GM21619 (cell line): ENCODE data around the gene RNF26.

Experiments used
- ATAC-seq: cut with Tn5 transposase; IDR thresholded peaks from one replicate; pipeline ENCODE4 v1.9.1; 2021; ENCODE audit not compliant: unreplicated experiment

RNF26 gene

DNA sequence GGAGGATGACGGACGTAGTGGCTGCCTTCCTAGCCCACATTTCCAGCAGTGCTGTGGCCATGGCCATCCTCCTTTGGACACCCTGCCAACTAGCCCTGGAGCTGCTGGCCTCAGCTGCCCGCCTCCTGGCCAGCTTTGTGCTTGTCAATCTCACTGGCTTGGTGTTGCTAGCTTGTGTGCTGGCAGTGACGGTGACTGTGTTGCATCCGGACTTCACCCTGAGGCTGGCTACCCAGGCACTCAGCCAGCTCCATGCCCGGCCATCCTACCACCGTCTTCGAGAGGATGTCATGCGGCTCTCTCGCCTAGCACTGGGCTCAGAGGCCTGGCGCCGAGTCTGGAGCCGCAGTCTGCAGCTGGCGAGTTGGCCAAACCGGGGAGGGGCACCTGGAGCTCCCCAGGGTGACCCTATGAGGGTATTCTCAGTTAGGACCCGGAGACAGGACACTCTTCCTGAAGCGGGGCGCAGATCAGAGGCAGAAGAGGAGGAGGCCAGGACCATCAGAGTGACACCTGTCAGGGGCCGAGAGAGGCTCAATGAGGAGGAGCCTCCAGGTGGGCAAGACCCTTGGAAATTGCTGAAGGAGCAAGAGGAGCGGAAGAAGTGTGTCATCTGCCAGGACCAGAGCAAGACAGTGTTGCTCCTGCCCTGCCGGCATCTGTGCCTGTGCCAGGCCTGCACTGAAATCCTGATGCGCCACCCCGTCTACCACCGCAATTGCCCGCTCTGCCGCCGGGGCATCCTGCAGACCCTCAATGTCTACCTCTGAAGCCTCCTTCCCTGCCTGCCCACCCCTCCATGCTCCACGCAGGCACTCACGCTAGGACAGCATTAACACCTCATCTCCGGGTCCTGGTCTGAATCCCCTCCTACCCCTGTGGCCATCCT is 1.6 kb downstream of the RNF26 start:
- no peak for ATAC-seq

DNA sequence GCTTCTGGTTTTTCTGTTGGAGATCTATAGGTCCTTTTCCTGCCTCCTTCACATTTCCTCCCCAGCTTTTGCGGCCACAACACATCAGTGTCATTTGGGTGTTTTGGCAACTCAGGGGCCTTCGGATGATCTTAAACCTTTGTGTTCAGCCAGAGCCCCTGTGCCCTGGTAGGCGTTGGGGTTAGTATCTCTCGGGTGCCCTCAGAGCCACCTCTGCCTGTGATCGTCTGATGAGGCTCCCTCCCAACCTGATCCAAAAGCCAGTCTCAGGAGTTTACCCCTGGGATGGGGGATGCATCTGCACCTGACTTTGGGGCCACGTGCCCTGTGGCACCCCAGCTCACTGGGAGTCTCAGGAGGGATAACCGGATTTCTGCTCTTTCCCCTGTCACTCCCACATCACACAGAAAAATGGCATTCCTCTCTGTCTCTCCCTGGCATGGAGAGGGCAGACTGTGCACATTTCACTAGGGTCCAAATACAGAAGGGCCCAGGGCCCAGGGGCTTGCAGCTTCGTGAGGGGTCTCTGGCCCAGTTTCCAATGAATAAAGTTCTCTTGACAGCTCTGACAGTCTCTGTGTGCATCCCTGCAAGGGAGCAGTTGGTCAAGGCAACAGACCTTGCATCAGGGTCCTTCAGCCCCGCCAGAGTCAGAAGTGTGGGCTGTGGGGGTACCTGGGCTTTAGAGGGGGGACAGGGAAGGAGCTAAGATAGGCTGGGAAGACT is 2.6 kb downstream of the RNF26 start:
- ATAC-seq = no peak

DNA sequence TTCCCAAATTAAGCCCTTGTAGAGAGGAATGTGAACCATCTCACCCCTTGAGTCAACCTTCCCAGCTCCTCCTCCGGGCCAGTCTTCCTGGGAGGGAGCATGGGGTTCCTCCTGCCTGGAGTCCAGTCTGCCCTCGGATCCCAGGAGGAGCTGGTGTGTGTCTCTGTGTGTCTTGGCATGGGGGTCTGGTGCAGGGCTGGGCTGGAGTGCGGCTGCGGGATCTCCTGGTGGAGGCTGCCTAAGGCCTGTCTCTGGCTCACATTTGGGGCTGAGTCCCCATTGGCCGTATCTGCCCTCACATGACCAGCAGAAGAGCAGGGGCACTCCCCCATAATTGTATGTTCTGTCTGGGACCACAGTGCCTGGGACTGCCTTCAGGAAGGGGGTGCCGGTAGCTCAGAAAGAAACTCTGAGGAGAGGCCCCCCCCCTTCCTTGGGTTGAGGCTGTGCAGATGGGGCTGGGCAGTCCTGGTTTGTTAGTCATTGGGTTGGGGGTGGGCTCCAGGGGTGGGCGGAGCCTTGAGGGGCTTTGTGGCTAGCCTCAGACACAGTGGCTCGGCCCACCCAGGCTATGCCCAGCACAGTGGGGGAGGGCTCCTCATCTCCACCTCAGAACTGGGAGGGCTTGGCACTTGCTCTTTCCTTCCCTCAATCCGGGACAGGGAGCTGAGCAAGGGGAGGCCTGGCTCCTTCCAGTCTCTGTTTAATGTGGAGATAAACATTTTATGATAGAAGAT is 3.4 kb downstream of the RNF26 start:
- ATAC-seq = no peak

DNA sequence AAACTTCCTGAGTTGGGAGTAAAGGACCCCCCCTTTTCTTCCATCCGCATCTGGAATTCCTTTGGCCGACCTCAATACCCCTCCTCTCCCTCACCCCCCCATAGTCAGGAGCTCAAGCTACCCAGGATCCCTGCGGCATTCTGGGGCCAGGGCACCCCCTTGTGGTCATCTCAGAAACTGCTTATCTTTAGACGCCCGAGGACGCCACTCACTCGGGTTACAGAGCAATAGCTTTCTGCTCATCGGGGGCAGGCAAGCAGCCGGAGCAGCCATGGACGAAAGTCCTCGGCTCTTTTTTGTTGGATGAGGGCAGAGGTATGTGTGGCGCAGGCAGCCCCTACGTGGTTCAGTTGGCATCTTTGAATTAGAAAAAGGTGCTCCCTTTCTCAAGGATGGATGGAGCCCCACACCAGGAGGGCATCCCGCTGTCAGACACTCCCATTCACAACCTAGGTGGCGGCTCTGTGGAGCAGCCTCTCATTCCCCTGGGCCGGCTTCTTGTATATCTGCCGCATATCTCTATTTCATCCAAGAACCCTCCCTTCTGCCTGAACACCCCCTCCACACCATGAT is 4.1 kb downstream of the RNF26 start:
- no peak for ATAC-seq

DNA sequence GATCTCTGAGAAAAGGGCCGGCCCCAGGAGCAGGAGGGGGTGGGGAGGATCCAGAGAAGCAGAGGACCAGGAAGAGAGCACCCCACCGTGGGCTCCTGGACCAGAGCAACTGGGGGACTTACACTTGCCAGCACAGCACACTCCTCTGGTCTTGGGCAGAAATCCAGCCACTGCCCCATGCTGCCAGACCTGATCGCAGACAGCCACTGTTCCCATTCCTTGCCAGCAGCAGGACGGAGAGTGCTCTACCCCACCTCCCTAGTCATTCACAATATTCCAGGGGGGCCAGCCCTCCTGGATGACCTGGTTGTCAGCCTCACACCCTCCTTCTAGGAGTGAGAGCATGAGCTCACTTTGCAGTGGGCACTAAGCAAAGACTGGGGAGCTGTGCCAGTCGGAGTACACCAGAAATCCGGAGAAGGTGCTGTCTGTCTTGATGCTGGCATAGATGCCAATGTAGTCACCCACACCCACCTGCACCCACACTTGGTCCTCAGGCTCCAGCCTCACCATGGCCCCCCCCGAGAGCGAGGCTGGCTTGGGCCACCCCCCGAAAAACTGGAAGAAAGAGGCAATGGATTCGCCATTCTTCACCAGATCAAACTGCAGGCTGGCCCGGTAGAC is 4.8 kb downstream of the RNF26 start:
- ATAC-seq = no peak

DNA sequence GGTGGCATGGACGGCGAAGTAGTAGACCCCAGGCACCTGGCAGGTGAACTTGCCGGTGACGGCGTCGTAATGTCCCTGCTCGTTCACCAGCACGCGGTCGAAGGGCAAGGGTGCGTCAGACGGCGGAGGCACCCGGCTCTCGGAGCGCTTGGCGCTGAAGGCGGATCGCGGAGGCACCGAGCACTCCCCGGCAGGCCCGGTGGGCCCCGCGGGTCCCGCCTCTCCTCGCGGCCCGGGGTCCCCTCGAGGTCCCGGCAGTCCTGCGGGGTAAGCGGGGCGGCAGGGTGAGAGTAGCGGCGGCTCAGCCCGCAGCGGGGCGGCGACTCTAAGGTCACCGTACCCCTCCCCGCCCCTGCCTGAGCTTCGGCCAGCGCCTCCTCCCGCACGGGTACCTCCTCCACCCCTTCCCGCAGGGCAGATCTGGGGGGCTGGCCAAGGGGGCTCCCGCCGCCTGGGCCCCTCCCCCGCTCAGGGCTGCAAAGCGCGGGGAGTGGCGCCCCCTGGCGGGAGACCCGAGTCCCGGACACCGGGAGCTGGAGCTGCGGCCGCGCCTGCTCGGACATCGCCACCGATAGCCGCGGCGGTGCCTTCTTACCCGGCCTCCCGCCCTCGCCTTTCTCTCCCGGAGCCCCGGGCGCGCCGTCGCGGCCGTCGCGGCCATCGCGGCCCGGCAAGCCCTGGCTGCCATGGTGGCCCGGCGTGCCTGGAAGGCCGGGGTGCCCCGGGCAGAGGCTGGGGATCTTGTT is 5.4 kb downstream of the RNF26 start:
- ATAC-seq = no peak

DNA sequence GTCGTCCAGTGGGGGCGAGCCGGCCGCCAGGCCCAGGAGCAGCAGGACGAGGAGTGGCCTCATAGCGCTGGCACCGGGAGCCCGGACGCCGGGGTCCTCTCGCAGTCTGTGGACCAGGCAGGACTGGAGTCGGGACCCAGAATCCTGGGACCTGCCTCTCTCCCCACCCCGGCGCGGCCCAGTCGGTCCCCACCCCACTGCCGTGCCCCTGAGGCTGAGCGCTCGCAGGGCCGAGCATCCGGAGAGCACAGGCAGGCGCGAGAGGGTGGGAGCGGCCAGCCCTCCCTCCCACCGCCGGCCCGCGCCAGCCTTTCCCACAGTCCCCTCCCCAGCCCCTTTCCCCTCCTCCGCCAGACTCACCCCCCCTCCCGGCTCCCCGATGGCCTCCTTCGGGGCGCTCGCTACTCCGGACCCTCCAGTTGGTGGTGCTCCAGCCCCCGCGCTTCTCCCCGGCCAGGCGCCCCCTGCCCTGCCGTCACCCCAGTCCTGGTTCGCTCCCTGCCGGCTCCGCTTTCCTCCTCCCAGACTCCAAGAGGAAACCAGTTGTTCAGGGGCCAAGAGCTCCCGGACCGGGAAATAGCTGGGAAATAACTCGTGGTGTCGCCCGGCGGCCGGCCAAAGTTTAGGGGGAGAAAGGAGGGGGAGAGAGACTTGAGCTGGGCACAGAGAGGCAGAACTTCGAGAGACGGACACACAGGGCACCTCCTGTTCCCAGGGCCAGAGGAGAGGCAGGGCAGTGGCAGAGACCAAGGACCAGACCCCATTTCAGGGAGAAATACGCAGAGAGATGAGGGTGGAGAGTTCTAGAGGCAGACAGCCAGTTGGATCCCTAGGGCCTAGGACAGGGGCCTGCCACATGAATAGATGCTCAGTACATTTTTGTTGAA is 6.3 kb downstream of the RNF26 start, which contains the start of gene C1QTNF5:
Gene C1QTNF5, minus strand, starts transcription at position 549 of the 887 bp plus-strand sequence. Its CDS starts 486 bp downstream, at position 63.
- ATAC-seq = no peak

DNA sequence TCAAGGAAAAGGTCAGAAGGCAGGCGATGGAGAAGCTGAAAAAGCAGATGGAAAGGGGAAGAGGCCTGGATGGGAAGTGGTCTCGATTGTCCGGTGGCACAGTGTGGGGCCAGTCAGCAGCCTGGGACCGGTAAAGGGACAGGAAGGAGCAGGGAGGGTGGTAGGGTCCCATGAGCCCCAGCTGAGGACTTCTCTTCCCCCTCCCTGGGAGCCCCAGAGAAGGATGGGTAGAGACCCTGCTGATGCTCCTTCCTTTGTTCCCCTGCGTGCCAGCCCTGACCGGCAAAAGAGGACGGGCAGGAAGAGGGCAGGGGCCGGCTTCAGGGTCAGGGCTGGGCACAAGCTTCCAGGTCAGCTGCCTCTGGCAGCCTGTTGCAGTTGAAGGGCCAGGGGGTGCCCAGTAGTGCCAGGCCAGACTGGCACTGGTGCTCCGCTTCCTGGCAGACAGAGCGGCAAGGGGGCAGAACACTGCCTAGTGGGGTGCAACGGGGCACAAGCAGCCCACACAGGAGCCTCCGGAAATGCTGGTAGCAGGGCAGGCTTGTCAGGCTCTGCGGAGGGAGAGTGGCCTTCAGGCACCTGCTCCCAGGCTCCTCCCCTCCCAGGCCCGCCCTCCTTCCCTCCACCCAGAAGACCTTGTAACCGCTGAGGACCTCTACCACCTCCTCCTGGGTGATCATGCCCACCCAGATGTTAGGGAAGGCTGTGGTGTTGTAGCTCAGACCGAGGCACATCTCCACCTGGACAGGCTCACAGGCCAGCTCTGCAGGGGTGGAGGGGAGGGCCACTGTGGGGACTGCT is 7.1 kb downstream of the RNF26 start:
- ATAC-seq = no peak

DNA sequence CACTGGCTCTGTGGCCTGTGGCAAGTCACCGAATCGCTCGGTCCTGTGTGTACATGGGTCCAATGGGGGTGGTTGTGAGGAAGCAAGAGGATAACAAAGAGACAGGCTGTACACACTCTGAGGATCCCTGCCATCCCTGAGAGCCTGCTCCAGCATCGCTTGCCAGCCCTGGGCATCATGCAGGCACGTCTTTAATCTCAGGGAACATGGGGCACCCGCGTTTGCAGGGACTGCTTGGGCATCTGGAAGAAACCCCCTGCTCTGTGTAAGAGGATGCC is 7.6 kb downstream of the RNF26 start:
- no peak for ATAC-seq

DNA sequence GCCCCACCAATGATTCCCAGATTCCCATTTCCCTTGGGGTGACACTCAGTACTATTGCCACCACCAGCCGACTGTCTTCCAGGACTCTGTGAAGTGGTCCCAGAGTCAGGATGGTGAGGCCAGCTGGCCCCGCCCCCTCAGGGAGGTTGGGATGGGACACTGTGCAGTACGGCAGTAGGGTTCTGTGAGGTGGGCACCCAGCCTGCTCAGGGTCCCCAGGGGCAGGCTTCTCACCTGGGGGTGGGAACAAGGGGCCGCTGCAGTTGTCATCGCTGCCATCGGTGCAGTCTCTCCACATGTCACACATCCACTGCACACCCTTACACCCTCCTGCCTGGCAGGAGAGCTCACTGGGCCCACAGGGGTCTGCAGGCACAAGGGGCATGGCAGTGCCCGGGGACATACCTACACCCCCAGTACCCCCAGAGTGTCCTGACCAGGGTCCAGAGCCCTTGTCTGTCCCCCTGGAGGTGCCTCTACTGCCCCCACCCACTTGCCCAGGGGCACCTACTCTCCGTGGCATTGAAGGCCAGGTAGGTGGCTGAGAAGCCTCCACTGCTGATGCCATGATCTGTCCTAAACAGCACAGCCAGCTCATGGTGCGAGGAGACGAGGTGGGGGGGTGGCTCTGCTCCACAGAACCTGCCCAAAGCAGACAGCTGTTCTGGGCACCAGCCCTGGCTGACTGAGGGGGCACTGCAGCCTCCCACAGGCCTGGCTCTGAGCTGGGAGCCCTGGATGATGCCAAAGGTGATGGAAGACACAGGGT is 8.2 kb downstream of the RNF26 start:
- no peak for ATAC-seq

DNA sequence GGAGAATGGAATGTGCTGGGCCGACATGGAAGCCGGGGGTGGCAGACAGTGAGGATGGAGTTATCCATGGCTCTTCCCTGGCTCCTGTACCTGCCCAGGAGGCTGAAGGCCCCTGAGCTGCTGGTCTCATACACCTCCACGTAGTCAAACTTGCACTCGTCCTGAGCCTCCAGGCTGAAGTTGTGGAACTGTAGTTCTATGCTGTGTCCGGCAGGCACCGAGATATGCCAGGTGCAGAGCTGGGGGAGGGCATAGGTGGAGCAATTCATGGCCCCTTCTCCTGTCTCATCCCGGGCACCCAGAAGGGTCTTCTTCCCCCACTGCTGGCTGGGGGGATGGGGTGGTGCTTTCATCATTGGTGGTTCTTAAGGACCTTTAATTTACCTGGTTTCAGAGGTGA is 9.4 kb downstream of the RNF26 start:
- no peak for ATAC-seq

DNA sequence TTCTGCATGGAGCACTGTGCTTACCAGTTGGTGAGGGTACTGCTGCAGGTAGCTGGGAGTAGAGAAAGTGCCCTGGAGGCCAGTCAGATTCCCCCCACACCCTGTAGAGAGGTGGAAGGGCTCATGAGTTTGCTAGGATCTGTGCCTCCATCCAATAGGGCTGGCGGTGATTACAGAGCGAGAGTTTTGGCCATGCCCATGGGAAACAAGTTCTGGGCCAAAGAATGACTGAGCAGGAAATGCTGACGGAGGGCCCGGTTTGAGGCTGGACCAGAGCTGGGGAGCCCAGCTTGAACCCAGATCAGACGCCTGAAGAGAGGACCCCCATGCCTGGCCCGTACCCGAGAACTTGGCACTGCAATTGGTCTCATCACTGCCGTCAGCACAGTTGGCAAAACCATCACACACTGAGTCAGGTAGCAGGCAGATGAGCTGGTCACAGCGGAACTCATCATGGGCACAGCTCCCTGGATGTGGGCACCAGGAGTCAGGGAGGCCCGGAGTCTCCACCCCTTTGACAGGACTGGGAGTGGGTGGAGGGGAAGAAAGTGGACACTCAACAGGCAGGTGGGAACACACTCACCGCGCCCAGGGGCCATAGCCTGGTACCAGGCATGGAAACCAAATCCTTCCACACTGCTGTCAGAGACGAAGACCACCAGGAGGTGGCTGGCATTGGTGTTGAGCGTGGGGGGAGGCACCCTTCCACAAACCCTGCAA is 10.1 kb downstream of the RNF26 start:
- ATAC-seq = no peak

DNA sequence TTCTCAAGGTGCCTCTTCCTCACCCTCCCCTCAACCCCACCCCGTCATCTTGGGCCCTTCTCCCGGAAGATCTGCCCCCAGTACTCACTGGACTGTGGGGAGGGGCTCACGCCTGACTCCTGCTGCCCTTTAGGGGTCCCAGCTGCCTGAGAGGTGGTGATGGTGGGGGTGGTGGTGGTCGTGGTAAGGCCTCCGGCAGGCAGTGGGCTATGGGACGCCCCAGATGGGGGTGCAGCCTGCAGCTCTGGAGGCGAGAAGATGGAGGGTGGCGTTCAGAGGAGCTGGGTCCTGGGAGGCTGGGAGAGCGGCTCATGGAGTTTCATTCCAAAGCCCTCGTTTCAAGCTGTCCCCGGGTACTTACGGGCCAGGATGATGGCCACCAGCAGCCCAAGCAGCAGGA is 11.4 kb downstream of the RNF26 start:
- no peak for ATAC-seq

DNA sequence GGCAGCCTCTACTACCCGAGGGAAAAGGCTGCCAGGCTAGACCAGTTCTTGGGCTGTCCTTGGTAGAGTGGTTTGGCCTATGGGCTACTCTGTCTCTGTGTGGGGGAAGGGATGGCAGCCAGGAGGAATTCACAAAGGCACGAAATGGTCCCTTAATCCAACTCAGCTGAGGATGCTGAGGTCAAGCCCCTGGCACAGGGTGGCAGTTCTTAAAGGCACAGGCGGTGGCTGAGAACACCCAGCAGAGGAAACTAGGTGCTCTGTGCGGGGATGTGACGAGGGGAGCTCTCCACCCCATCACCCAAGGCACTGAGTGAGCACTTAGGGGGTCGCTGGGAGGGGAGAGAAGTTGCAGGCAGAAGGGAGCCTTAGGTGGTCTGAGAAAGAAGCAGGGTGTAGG is 12.3 kb downstream of the RNF26 start, which contains the start of gene MFRP:
Gene MFRP, minus strand, starts transcription at position 101 of the 400 bp plus-strand sequence. CDS start 192 bp downstream, outside the sequence.
- no peak for ATAC-seq

DNA sequence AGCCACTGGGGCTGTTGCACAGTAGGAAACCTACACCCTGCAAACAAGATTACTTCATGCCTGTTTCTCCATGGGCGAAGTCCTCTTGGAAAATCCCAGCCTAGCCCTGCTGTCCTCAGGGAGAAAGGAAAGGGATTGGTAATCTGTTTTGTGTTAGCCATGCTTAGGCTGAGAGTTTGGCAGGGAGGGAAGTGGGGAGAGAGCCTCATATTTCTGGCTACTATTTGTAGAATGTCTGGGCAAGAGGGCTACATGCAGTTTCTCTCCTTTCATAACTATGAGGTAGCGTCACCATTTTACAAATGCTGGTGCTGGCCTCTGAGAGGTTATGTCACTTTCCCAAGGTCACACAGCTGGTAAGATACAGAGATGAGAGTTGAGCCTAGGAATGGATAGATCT is 12.9 kb downstream of the RNF26 start:
- no peak for ATAC-seq

DNA sequence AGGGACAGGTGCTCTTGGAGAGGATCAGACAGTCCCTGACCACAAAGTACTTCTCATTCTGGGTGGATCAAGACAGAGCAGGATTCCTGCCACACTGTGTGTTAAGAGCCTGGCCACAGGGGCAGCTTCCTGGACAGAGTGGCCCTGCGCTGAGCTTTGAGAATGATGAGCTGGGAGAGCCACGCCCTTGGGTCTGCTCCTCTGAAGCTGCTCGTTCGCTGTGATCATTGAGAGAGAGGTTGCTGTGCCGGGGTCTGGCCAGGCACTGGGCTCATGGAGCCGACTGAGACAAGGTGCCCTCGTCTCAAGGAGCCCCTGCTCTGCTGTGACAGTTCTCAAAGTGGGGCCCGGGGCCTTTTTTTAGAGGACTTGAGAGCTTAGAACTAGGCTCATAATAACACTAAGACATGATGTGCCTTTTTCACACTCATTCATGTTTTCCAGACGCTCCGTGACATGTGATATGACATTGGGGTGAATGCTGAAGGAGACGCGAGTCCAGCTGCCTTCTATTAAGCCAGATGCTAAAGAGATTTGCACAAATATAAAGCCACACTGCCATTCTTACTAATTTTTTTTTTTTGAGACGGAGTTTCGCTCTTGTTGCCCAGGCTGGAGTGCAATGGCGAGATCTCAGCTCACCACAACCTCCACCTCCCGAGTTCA is 13.7 kb downstream of the RNF26 start:
- no peak for ATAC-seq
